ENCODE data around the gene ZNF428. TPM values are rescaled to one million over a fixed set of nuclear protein-coding genes. Genes with fewer than 3 reads are reported as not detected.

The ZNF428 gene
- total RNA-seq, 1 experiment from 2014 or later, result 39.6 TPM

- RAD21 ChIA-PET (ENCODE audit: low non-redundant PET in 1 of 2, low total read pairs in 2 of 2, uncharacterized antibody in 2 of 2, unreplicated experiment in 2 of 2), result interaction anchor here in 1 of 2 experiments (0.6 kb wide), 1 partner anchor 11 kb away, joined by 3 read pairs; no protein-coding TSS in a partner anchor
- no peak overlapping the region for H3K27ac ChIP-seq (ENCODE audit: low read depth, low read length)
- BruUV-seq (replicated peaks), result no TSS peak
- no peaks in the 10 kb centered on the region for H3K36me3 ChIP-seq (ENCODE audit: control insufficient read depth in 1 of 2, insufficient read depth in 2 of 2, low read length in 2 of 2)
- no peak overlapping the region for H3K9ac ChIP-seq (ENCODE audit: low read length)
- H3K4me3 ChIP-seq (replicated peaks in 1 of 2; ENCODE audit: low read depth in 1 of 2, low read length in 2 of 2), result no peak overlapping the region
- no peaks in the 10 kb centered on the region for H3K9me3 ChIP-seq (ENCODE audit: control insufficient read depth in 1 of 2, insufficient read depth in 1 of 2, low read depth in 1 of 2, low read length in 2 of 2)
- no peaks in the 10 kb centered on the region for H3K27me3 ChIP-seq (ENCODE audit: insufficient read depth, low read length)
- peak; percentile 91 for ATAC-seq
- peaks cover 4% of the 10 kb centered on the region; the same call in 1 of the 2 replicates for H3K79me2 ChIP-seq (ENCODE audit: insufficient read depth, low read length)
- DNase-seq (ENCODE audit: low read depth, low spot score), result peak; percentile 72
- POLR2A ChIA-PET, result no interaction called here
- intact Hi-C loops (cut with micrococcal nuclease), result no loop called here
- H3K4me2 ChIP-seq (ENCODE audit: low read length), result peak overlapping the region; percentile 32
- H3K9me2 ChIP-seq (ENCODE audit: insufficient read depth), result no peaks in the 10 kb centered on the region
- H3K4me1 ChIP-seq (ENCODE audit: control insufficient read depth in 1 of 2, insufficient read depth in 2 of 2, low read length in 2 of 2), result peaks cover 19 to 25% of the 10 kb centered on the region in 2 experiments
- H2AFZ ChIP-seq (ENCODE audit: low read depth, low read length, poor library complexity, severe bottlenecking), result no peak overlapping the region
- CTCF ChIA-PET, result no interaction called here
- no peaks in the 10 kb centered on the region for H4K20me1 ChIP-seq (ENCODE audit: insufficient read depth)
- TF ChIP-seq JUND (IDR thresholded peaks at IDR 0.05) (no peak), RAD21 (IDR thresholded peaks at IDR 0.05; ENCODE audit: low read depth) (no peak; the same call in 1 of the 2 replicates), CTCF (IDR thresholded peaks at IDR 0.05 in 2 of 3, conservative IDR thresholded peaks at IDR 0.05 in 1 of 3; ENCODE audit: borderline replicate concordance in 1 of 3, insufficient read depth in 1 of 3, low read depth in 2 of 3, low read length in 2 of 3) (peak in 2 of 3 experiments; percentile 51 to 57; a peak in 4 of 6 replicates), POLR2A (IDR thresholded peaks at IDR 0.05; ENCODE audit: borderline replicate concordance, extremely low read depth, insufficient read depth, insufficient read length) (no peak), POLR2AphosphoS5 (IDR thresholded peaks at IDR 0.05; ENCODE audit: low read depth, low read length) (0 out of 2 replicates have a peak, but pooled peaks have one; percentile 15), CBX3 (IDR thresholded peaks at IDR 0.05; ENCODE audit: low read depth) (no peak), ZFX (IDR thresholded peaks at IDR 0.05) (no peak), EGR1 (IDR thresholded peaks at IDR 0.05; ENCODE audit: low read depth) (no peak), EZH2phosphoT487 (IDR thresholded peaks at IDR 0.05; ENCODE audit: borderline replicate concordance) (no peak), ATF3 (IDR thresholded peaks at IDR 0.05) (no peak), TCF7L2 (IDR thresholded peaks at IDR 0.05; ENCODE audit: borderline replicate concordance, extremely low read depth, insufficient read depth, insufficient read length) (no peak), CEBPB (IDR thresholded peaks at IDR 0.05; ENCODE audit: low read depth) (no peak), EZH2 (IDR thresholded peaks at IDR 0.05) (no peak), SP1 (IDR thresholded peaks at IDR 0.05; ENCODE audit: low read depth) (no peak), SRF (IDR thresholded peaks at IDR 0.05; ENCODE audit: low read depth) (no peak), ELF1 (IDR thresholded peaks at IDR 0.05; ENCODE audit: borderline replicate concordance, low read depth) (no peak), YY1 (IDR thresholded peaks at IDR 0.05; ENCODE audit: extremely low read depth, insufficient replicate concordance, low read depth, low read length) (no peak), SIN3A (IDR thresholded peaks at IDR 0.05; ENCODE audit: low read depth) (peak; percentile 53), FOSL1 (IDR thresholded peaks at IDR 0.05; ENCODE audit: low read depth) (no peak)
- TF ChIP-seq, protein P1, sequence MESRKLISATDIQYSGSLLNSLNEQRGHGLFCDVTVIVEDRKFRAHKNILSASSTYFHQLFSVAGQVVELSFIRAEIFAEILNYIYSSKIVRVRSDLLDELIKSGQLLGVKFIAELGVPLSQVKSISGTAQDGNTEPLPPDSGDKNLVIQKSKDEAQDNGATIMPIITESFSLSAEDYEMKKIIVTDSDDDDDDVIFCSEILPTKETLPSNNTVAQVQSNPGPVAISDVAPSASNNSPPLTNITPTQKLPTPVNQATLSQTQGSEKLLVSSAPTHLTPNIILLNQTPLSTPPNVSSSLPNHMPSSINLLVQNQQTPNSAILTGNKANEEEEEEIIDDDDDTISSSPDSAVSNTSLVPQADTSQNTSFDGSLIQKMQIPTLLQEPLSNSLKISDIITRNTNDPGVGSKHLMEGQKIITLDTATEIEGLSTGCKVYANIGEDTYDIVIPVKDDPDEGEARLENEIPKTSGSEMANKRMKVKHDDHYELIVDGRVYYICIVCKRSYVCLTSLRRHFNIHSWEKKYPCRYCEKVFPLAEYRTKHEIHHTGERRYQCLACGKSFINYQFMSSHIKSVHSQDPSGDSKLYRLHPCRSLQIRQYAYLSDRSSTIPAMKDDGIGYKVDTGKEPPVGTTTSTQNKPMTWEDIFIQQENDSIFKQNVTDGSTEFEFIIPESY (IDR thresholded peaks at IDR 0.05; ENCODE audit: extremely low read depth, insufficient replicate concordance, low read length), result no peak
- TF ChIP-seq, protein P2, sequence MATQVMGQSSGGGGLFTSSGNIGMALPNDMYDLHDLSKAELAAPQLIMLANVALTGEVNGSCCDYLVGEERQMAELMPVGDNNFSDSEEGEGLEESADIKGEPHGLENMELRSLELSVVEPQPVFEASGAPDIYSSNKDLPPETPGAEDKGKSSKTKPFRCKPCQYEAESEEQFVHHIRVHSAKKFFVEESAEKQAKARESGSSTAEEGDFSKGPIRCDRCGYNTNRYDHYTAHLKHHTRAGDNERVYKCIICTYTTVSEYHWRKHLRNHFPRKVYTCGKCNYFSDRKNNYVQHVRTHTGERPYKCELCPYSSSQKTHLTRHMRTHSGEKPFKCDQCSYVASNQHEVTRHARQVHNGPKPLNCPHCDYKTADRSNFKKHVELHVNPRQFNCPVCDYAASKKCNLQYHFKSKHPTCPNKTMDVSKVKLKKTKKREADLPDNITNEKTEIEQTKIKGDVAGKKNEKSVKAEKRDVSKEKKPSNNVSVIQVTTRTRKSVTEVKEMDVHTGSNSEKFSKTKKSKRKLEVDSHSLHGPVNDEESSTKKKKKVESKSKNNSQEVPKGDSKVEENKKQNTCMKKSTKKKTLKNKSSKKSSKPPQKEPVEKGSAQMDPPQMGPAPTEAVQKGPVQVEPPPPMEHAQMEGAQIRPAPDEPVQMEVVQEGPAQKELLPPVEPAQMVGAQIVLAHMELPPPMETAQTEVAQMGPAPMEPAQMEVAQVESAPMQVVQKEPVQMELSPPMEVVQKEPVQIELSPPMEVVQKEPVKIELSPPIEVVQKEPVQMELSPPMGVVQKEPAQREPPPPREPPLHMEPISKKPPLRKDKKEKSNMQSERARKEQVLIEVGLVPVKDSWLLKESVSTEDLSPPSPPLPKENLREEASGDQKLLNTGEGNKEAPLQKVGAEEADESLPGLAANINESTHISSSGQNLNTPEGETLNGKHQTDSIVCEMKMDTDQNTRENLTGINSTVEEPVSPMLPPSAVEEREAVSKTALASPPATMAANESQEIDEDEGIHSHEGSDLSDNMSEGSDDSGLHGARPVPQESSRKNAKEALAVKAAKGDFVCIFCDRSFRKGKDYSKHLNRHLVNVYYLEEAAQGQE (IDR thresholded peaks at IDR 0.05; ENCODE audit: low read depth), result no peak
- TF ChIP-seq, protein P3, sequence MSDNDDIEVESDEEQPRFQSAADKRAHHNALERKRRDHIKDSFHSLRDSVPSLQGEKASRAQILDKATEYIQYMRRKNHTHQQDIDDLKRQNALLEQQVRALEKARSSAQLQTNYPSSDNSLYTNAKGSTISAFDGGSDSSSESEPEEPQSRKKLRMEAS (IDR thresholded peaks at IDR 0.05), result no peak
These were observed 5.5 kb upstream of the ZNF428 start for GRCh38 chr19:43624933-43625332.

All from HCT116 (cell line).